SHP77 (cell line): ENCODE measurements around the gene TWF1.
A peak's percentile ranks its signal among the peaks of the same experiment; 100 is the strongest.
"Not testable (repeated sequence)": the region's sequence is repeated elsewhere in the genome, so short reads cannot be mapped to it uniquely, and the experiment has no call there.

Source experiments
- DNase-seq, 2 experiments: peaks; one replicate each; lab custom pipeline; 2025; lab: John Stamatoyannopoulos, UW

The TWF1 gene

DNA sequence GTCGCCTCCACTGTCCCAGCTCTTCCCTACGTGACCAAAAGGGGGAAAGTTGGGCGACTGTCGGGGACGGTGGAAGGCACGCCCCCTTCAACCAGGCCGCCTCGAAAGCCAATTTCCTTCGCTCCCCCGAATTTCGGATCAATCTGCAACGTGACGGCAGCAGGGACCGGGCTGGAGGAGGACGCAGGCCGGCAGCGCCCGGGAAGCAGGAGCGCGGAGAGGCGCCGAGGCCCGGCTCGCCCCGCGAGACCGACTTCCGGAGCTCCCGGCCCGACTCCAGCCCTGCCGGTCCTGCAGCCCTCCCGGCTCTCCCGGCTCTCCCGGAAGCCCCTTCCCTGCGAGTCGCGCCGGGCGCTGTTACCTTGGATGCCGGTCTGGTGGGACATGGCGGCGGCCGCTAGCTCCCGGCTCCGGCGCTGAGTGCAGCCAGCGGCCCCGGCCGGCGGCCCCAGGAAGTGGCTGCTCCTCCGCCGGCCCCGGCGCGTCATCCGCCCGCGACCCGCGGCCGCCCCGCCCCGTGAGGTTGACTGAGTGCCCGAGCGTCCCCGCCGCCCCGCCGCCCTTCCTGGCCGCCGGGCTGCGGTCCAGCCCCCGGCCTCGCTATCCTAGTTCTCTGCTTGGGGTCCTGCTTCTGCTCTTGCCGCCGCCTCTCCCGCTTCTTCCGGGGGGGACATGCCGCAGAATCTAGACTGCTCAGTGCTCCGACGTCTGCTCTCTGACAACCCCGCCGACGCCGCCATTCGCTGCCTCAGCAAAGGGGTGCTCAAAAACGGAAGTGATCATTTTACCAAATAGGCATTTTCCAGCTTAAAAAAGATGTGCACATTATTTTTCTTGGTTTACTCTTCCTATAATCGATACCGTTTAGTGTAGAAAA is at the start of gene TWF1:
TSS of gene TWF1 (minus strand) at position 458 of the 877 bp plus-strand sequence. CDS start at position 386, 72 bp downstream.
- DNase-seq = peak; percentile 67 to 72

DNA sequence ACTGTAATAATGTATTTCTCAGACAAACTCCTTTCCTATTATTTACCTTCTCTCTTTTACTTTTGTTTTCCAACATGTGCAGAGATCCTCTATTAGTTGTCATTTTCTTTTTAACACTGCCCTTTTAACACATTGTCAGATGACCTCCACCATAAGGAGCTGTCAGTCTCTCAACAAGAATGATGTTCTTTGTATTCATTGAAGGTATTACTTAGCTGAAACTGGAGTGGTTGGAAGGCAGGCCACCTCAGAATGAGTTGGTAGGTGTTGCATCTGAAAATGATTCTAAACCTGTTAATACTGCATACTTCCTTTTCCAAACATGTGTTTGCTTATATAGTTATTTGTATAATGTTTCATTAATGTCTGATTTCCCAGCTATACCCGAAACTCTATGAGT is 46.6 kb upstream of the TWF1 start:
- no peak for DNase-seq

GRCh38 chr12:43848786-43849185 is 42.7 kb upstream of the TWF1 start:
- DNase-seq = no peak

- no peak for DNase-seq
Observed at GRCh38 chr12:43848226-43848507, 42.0 kb upstream of the TWF1 start.

GRCh38 chr12:43847425-43848225 is 41.5 kb upstream of the TWF1 start:
- DNase-seq = not testable (repeated sequence)

- DNase-seq = no peak
Observed at GRCh38 chr12:43842259-43842658, 36.1 kb upstream of the TWF1 start.

DNA sequence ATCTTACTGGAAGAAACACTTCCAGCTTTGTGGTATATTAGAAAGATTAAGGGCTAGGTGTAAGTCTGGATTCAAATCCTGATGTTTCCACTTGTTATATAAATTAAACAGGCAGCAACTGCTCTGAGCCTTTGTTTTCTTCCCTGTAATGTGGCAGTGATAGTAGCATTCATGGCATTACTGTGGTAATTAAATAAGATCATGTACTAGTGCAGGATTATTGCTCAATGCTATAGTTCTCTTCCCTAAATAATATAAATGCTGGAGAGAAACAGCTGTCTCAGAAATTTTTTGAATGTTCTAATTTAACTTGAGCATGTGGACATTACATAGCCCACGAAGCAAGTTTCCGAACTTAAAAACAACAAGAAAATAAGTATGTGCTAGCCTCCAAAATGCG is 35.1 kb upstream of the TWF1 start:
- DNase-seq = no peak

DNA sequence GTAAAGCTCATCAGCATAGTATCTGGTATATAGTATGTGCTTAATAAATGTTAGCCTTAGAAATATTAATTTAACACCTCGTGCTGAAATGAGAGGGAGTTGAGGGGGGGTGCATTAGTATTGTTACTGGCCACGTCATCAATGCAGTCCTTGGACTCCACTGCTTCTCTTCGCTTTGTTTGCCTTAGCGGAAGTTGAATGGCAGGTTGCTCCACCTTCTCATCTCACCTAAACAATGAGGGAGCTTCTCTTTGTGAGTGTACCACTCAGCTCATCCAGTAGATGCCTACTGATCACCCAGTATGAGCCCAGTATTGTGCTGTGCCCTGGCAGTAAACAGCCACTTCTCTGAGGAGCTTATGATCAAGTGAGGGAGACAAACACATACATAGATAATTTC is 34.2 kb upstream of the TWF1 start:
- no peak for DNase-seq

GRCh38 chr12:43836475-43836989 is 30.4 kb upstream of the TWF1 start:
- no peak for DNase-seq

- peak; percentile 25 to 46 for DNase-seq
Observed at GRCh38 chr12:43835656-43836474, 29.7 kb upstream of the TWF1 start, which contains the start of gene TMEM117. Gene TMEM117, plus strand, starts transcription at chr12:43836081.

GRCh38 chr12:43835264-43835655 is 29.1 kb upstream of the TWF1 start:
- DNase-seq = peak in 1 of 2 experiments; percentile 25

DNA sequence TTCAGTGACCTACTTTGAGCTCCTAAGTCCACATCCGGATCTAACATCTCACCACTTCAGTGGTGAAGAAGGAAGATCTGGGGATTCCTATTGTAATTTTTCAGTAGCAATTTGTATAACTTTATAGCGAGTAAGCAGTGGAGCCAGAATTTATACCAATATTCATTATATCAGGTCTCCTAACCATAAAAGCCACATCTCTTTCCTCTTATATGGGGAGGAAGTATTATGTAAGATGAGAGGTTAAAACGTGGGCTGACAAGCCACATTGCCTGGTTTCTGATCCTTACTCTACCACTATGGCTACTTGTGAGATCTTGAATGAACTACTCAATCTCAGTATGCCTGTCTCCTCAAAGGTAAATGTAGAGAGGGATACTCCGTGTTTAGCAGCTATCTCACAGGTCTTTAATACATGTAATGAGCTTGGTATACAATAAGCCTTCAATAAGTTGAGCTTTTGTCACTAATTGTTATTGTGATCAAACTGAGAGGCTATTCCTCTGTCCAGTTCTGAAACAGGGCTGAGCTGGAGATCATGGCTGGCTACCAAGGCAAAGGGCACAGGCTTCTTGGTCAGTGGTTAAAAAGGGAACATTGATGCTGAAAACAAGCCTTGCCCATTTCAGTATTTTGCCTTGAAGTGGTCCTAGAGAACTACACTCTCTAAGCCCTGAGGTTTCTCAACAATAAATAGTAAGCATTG is 26.5 kb upstream of the TWF1 start:
- no peak for DNase-seq

DNA sequence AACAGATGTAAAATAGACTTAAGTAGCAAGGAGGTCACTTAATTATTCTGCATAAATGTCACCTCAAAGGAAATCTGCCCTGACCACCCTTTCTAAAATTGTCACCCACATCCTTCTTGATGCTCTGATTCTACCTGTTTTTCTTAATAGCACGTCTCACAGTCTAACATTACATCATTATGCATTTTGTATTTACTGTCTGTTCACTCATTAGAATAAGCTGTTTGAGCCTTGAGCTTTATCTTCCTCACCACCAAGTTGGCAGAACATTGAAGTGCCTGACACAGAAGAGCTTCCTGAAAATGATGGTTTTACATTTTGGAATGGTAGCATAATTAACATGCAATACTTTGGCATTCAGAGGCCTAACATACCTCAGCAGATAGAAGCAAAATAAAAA is 21.0 kb upstream of the TWF1 start:
- no peak for DNase-seq

DNA sequence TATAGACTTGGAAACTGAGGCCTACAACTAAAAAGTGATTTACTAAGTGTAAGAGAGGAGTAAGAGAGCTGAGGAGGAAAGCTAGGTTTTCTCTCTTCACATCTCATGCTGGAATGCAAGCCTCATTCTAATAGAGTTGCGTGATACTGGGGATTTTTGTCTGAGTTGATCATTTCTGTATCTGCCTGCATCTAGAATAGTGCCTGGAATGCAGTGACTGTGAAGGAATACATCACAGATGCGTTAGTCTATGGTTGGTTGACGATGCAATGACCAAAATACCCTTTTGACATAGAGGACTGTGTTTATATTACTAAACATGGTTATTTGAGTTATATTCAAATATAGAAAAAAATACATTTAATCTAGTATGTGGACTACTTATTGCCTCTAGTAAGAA is 20.6 kb upstream of the TWF1 start:
- no peak for DNase-seq

- DNase-seq = no peak
Observed at GRCh38 chr12:43824207-43824775, 18.2 kb upstream of the TWF1 start.

- no peak for DNase-seq
Observed at GRCh38 chr12:43816168-43816567, 10.1 kb upstream of the TWF1 start.

GRCh38 chr12:43815416-43815815 is 9.3 kb upstream of the TWF1 start:
- no peak for DNase-seq

DNA sequence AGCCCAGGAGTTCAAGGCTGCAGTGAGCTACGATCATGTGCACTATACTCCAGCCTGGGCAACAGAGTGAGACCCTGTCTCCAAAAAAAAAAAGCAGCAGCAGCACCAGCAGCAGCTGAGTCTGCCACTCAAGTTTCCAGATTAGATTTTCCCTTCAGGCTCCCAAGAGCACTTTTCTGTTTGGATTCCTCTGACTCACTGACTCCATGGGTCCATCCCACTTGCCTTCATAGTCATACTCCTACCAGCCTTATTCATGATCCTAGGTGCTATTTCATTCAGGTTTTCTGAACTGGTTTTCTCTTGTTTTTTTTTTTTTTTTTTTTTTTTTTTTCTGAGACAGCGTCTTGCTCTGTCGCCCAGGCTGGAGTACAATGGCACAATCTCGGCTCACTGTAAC is 6.8 kb upstream of the TWF1 start:
- no peak for DNase-seq

DNA sequence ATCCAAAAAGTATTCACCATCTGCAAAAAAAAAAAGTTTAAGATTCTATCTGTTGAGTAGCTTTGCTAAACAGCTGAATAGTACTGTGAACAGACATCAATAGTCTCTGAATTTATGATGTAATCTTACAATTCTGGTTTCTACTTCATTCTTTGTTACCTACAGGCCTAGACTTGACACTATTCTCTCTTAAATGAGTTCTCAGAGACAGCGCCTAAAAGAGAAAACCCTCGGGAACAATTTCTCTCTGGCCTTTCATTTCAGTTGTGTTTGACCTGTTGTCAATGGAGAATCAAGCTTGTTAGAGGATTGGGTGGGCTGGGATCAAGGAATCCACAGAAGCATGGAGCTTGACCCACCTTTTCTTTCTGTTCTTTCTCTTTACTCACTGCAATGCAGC is 5.9 kb upstream of the TWF1 start:
- DNase-seq = no peak

- DNase-seq = no peak
Observed at GRCh38 chr12:43807386-43807785, 1.3 kb upstream of the TWF1 start.

DNA sequence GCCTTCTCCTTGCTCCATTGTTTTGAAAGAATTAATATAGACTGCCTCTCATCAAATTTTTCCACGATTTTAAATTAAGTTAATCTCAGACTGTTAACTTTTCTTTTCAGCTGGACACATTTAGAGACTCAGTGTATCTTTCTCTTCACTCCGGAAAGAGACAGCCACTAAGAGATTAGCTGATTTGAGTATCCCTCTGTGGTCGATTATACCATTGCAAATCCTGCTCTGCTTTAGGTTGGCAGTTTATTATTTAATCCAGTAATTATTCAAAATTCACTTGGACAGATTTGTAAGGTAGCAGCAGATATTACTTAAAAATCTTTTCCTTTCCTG is 588 bp upstream of the TWF1 start:
- DNase-seq = no peak
